GM21737 (cell line): Measurements from ENCODE around the gene PCSK6.
A peak's percentile ranks its signal among the peaks of the same experiment; 100 is the strongest.
"Not testable (repeated sequence)": the region's sequence is repeated elsewhere in the genome, so short reads cannot be mapped to it uniquely, and the experiment has no call there.

Experiments
- ATAC-seq: cut with Tn5 transposase; IDR thresholded peaks from one replicate; pipeline ENCODE4 v1.9.1; 2021; ENCODE audit warnings: mild to moderate bottlenecking, moderate library complexity; ENCODE audit not compliant: unreplicated experiment

Gene PCSK6

GRCh38 chr15:101407439-101407838, 82.1 kb downstream of the PCSK6 start:
- ATAC-seq, result peak; percentile 99

- no peak for ATAC-seq
Measured at GRCh38 chr15:101406526-101407195, 82.8 kb downstream of the PCSK6 start.

GRCh38 chr15:101406036-101406435, 83.5 kb downstream of the PCSK6 start:
- no peak for ATAC-seq

DNA sequence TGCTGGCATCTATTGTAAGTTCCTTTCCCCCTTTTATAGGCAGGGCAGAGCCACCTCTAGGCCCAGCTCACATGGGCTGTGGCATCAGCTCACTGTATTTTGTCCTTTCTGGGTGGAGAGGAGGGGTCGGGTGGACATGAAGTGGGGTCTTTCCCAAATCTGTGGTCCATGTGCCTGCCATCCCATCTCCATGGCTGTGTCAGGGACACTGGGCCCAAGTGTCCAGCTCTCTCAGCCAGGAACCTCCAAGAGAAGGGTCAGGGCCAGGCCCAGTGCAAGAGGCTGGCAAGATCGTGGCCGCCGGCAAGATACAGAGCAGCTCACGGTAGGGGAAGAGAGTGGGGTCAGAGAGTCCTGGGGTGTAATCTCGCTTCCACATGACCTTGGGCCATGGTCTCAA, 85.3 kb downstream of the PCSK6 start:
- no peak for ATAC-seq

DNA sequence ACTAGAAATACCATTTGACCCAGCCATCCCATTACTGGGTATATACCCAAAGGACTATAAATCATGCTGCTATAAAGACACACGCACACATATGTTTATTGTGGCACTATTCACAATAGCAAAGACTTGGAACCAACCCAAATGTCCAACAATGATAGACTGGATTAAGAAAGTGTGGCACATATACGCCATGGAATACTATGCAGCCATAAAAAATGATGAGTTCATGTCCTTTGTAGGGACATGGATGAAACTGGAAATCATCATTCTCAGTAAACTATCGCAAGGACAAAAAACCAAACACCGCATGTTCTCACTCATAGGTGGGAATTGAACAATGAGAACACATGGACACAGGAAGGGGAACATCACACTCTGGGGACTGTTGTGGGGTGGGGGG, 86.6 kb downstream of the PCSK6 start:
- ATAC-seq, result not testable (repeated sequence)

DNA sequence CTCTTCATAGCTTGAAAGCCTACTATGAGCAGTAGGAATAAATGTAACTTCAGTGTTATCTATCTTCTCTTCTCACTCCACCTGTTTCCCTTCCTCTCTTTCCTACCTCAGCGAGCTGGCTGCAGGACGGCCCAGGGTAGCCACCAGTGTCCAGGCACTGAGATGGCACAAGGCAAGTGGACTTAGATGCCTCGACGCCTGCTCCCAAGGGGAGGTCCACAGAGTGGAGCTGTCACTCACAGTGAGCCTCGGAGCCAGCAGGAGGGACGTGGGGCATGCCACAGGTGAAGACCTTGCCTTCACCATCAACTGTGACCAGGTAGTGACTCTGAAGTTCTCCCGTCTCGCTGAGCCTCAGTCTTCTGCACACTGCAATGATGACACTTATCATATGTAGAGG, 88.2 kb downstream of the PCSK6 start:
- no peak for ATAC-seq

- ATAC-seq, result no peak
Measured at GRCh38 chr15:101399431-101399830, 90.1 kb downstream of the PCSK6 start.

DNA sequence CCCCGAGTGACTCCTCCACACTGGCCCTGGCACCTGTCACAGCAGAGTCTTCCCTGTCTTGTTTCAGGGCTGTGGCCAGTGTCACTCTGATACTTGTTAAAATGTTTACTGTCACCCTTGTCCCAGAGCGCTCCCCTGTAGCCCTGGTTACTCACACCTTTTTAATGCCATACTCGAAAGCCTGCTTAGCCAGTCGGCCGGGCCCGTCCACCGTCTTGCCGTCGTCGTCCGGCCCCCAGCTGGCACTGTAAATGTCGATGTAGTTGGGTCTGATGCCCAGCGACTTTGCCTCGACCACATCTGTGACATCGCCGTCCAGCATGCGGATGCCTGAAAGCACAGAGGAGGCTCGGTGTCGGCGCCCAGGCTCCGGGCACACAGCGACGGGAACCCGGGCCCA, 91.3 kb downstream of the PCSK6 start:
- no peak for ATAC-seq

DNA sequence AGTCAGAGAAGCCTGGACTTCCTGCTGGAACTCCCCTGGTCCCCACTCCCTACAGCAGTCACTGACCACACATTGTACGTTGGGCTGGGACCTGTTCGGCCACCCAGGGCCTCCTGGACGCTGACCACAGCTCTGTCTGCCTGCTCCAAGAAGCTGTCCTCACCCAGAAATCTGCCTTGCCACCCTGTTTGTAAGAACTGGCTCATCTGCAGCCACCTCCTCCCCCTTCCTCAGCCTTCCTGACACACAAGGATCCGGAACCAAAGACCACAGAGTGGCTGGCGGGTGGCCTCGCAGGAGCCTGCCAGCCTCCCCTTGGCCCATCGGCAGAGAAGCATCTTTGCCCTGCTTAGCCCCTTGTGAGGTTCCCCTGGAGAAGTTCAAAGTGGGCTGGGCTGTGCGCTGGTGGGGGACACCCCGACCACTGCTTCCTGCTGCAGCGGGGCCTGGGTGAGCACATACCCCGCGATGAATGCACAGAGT, 91.9 kb downstream of the PCSK6 start:
- ATAC-seq, result no peak

GRCh38 chr15:101396484-101397261, 92.8 kb downstream of the PCSK6 start:
- ATAC-seq, result no peak

- ATAC-seq, result no peak
Measured at GRCh38 chr15:101394654-101395053, 94.9 kb downstream of the PCSK6 start.

DNA sequence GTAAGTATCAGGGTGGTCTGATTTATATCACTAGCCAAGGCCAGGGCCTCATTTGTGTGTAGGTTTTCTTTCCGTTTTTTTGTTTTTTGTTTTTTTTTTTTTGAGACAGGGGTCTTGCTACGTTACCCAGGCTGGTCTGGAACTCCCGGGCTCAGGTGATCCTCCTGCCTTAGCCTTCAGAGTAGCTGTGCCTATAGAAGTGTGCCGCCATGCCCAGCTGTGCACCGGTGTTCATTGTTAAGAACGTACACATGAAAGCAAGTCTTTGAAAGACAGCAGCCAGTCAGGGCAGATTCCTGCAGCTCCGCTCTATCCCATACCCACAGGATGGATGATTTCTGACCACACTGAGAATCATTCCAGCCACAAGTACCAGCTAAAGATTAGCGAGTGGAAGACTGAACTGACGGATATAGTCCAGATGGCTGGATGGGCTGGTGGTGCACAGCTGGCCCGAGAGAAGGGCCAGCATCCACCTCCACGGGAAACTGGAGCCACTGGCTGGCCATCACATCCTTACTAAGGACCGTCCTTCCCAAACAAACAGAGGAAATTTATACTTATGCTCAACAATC, 95.4 kb downstream of the PCSK6 start:
- no peak for ATAC-seq

DNA sequence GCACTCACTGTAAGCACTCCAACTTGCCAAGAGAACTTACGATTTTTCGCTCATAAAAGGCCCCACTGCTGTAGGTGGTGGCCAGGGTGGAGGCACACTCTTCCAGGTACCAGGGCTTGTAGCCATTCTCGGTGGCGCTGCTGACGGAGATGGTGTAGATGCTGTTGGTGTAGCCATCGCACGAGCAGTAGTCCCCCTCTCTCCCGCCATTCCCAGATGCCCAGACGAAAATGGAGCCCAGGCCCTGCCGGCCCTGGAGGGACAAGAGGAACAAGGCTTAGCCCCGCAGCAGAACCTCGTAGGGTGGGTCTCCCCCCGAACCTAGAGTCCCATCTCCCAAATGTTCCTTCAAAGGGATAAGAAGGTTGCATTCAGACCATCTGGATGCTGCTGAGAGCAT, 96.3 kb downstream of the PCSK6 start:
- no peak for ATAC-seq

DNA sequence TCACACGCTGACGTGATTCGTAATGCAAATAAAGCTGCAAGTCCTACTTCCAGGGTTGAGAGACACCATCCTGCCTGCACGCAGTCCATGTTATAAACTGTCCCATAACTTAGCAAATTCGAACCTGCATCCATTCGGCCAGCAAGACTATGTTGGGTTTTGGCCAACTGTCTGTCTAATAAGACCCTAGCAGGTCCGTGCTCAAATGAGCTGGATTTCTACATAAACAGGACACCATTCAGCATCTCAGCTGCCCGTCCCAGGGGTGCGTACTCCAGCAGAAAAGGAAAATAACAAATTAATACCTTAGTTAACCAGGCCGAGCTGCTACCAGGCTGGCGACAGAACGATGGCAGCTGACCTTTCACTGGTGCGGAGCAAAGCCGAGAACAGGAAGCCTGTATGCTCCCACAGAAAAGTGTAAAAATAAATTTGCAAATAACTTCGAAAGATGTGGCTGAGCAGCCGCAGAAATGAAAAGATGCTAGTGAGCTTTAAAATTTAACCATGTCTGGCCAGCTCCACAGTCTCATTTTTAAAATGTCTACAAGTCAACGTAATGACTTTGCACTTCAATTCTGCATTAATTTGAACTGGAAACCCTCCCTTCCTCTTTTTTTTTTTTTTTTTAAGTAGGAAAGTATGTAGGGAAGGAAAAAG, 97.4 kb downstream of the PCSK6 start:
- ATAC-seq, result peak; percentile 87

DNA sequence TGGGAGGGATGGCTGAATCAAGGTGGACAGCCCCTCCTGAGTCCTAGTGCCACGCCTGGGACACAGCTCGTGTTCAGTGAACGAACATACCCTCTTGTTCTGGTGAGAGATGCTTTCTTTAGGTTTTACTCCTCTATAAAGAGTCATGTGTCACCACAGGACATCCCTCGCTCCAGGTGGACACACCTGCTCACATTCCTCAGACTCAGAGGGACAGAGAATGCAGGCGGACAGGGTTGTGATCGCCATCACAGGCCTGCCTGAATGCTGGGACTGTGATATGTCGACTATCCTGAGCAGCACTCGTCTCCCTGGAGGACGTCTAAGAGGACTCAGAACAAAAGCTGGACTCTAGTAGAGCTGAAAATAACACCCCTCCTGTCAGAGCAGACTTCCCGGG, 98.1 kb downstream of the PCSK6 start:
- ATAC-seq, result no peak

DNA sequence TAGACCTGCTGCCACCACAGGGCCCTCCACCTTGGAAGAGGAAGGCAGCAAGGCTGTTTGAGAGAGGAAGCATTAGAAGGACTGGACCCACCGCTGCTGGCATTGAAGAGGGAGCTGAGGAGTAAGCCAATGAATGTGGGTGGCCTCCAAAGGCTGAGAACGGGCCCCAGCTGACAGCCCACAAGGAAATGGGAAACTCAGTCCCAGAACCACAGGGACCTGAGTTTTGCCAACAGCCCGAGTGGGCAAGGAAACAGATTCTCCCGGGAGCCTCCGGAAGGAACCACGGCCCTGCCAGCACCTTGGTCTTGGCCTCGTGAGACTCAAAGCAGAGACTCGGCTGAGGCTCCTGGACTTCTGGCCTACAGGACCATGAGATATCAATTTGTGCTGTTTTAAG, 99.0 kb downstream of the PCSK6 start:
- no peak for ATAC-seq

DNA sequence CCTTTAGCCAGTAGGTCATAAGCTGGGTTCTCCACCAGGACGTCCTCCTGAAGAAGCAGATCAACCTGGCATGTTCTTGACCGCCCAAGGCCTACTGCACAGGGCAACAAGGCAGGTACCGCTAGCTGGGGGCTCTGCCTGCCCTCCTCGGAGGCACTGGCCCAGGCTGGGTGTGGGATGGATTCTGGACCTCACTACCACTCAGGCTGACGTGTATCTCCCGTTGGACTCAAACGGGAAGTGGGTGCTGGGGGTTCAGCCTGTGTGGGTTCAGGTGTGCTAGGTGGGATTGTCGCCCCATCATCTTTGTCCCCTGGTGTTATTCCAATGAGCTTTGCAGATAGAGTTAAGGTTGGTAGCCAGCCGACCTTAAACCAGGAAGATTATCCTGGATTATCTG, 99.4 kb downstream of the PCSK6 start:
- ATAC-seq, result no peak

DNA sequence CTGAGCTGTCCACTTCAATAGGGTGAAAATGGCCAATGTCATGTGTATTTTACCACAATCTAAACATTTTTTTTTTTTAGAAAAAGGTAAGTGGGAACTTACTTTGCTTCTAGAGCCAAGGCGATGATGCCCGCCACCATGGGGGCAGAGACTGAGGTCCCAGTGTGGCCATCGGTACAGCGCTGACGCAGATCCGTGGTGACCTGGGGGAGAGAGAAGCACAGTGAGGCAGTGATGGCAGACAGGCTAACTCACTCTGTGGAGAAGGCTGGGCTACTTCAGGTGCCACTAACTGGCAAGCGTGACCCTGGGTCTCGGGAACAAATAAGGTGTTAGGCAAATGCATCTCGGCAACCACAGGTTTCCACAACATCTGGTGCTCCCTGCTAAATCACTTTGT, 100.1 kb downstream of the PCSK6 start:
- ATAC-seq, result no peak

DNA sequence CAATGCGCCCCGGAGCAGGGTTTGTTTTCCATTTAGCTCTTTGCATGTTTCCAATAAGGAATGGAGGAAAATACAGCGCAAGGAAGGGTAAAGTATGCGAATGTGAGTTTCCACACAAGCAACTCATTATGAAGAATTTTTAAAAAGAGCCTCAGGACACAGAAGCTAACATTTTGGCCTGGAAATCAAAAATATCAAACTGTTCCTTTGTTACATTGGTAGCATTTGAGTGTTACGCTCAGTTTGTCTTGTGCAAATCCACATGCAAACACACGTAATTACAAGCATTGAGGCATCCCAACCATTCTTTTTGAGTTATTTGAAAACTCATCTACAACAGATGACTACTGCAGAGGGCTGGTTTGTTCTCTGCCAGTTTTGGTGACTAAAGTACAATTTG, 101.5 kb downstream of the PCSK6 start:
- no peak for ATAC-seq

DNA sequence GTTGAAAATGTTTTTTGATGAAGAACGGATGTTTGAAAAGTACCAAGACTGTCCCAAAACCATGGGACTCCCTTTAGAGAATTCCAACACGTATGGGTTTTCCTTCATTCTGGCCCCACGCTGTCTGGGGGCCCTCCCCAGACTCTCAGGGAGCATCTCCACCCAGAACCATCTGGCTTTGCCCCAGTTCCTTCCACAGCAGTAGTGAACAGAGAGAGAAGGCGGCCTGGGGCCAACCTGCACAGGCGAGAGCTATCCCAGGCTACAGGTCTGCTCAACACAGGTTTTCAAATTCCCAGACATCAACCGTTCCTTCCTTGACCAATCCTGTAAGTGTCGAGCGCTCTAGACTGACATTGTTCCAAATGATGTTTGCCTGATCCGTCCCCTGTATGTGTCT, 101.9 kb downstream of the PCSK6 start:
- no peak for ATAC-seq

DNA sequence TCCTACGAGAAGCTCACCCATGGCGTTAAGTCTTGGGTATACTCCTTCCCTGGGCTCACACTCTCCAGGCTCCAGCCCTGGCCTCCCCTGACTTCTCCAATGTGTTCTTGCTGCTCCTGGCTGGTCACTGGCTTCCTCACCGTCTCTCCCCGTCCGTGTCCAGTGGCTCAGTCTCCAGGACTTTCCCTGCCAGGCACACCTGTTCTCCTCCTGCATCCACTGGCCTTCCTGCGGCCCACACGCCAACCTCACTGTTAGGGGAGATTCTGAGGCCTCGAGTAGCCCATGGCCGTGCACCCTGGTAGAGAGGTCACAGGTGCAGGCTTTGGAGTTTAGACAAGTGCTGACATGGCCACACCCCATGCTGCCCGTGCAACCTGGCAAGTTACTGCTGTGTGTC, 102.5 kb downstream of the PCSK6 start:
- ATAC-seq, result no peak

GRCh38 chr15:101386006-101386405, 103.5 kb downstream of the PCSK6 start:
- no peak for ATAC-seq
